ENCODE measurements around the gene HOXC9. TPM values are rescaled to one million over a fixed set of nuclear protein-coding genes. Genes with fewer than 3 reads are reported as not detected.

HOXC9 gene
- total RNA-seq, 4 donors from 2014 or later, result 1.7 to 13.2 (median 1.9) TPM; not detected in 1

GRCh38 chr12:53970451-53970850, 29.5 kb upstream of the HOXC9 start:
- Histone ChIP-seq H3K36me3 (no peaks in the 10 kb centered on the region), H3K27me3 (peaks cover 0 to 88% of the 10 kb centered on the region in 2 donors), H3K27ac (no peak overlapping the region), H3K9me3 (peaks cover 0 to 6% (median 0%) of the 10 kb centered on the region in 4 donors), H3K4me1 (peaks cover 0 to 25% (median 16%) of the 10 kb centered on the region in 4 donors), H3K4me3 (no peak overlapping the region)
- TF ChIP-seq, protein P1, sequence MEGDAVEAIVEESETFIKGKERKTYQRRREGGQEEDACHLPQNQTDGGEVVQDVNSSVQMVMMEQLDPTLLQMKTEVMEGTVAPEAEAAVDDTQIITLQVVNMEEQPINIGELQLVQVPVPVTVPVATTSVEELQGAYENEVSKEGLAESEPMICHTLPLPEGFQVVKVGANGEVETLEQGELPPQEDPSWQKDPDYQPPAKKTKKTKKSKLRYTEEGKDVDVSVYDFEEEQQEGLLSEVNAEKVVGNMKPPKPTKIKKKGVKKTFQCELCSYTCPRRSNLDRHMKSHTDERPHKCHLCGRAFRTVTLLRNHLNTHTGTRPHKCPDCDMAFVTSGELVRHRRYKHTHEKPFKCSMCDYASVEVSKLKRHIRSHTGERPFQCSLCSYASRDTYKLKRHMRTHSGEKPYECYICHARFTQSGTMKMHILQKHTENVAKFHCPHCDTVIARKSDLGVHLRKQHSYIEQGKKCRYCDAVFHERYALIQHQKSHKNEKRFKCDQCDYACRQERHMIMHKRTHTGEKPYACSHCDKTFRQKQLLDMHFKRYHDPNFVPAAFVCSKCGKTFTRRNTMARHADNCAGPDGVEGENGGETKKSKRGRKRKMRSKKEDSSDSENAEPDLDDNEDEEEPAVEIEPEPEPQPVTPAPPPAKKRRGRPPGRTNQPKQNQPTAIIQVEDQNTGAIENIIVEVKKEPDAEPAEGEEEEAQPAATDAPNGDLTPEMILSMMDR (IDR thresholded peaks at IDR 0.05), result no peak
- TF ChIP-seq POLR2A (IDR thresholded peaks at IDR 0.05), result no peak
- no peak for DNase-seq

GRCh38 chr12:53971129-53971528, 28.8 kb upstream of the HOXC9 start:
- no peak for DNase-seq
- TF ChIP-seq, protein P1 (IDR thresholded peaks at IDR 0.05), result no peak
- no peak for TF ChIP-seq POLR2A (IDR thresholded peaks at IDR 0.05)
- Histone ChIP-seq H3K4me1 (peaks cover 0 to 28% (median 16%) of the 10 kb centered on the region in 4 donors), H3K9me3 (peaks cover 0 to 6% (median 0%) of the 10 kb centered on the region in 4 donors), H3K27me3 (peaks cover 0 to 84% of the 10 kb centered on the region in 2 donors), H3K27ac (no peak overlapping the region), H3K4me3 (no peak overlapping the region), H3K36me3 (no peaks in the 10 kb centered on the region)

DNA sequence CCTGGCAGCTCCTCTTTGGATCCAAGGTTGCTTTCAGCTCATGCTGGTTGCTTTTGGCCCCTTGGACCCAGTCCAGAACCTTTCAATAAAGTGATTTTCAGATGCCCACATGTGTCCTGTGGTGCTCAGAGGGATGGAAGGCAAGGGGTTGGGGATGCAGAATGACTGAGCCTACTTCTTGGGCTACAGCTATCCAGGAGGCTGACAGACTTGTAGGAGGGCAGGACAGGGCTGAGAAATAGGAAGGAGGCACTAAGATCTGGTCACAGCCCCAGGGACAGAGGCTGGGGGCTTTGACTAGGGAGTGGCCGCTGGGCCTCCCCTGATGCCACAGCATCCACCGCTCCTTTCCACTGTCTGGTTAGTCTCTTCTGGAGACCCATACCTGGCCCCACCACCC, 28.3 kb upstream of the HOXC9 start:
- TF ChIP-seq, protein P1 (IDR thresholded peaks at IDR 0.05), result no peak
- TF ChIP-seq POLR2A (IDR thresholded peaks at IDR 0.05), result no peak
- Histone ChIP-seq H3K27ac (no peak overlapping the region), H3K27me3 (peaks cover 0 to 80% of the 10 kb centered on the region in 2 donors), H3K4me3 (no peak overlapping the region), H3K9me3 (peaks cover 0 to 6% (median 0%) of the 10 kb centered on the region in 4 donors), H3K36me3 (no peaks in the 10 kb centered on the region), H3K4me1 (peaks cover 0 to 24% (median 15%) of the 10 kb centered on the region in 4 donors)
- peak in 1 of 3 donors; percentile 15 for DNase-seq

GRCh38 chr12:53972152-53972702, 27.7 kb upstream of the HOXC9 start:
- Histone ChIP-seq H3K4me1 (peaks cover 0 to 23% (median 14%) of the 10 kb centered on the region in 4 donors), H3K36me3 (no peaks in the 10 kb centered on the region), H3K9me3 (peaks cover 0 to 6% (median 0%) of the 10 kb centered on the region in 4 donors), H3K4me3 (no peak overlapping the region), H3K27me3 (peaks cover 0 to 78% of the 10 kb centered on the region in 2 donors), H3K27ac (no peak overlapping the region)
- TF ChIP-seq POLR2A (IDR thresholded peaks at IDR 0.05), result no peak
- TF ChIP-seq, protein P1 (IDR thresholded peaks at IDR 0.05), result no peak
- DNase-seq, result no peak

GRCh38 chr12:53972722-53973235, 27.2 kb upstream of the HOXC9 start, which contains the start of gene HOXC11:
Gene HOXC11, plus strand, starts transcription at chr12:53973126. Its CDS starts 116 bp downstream, at chr12:53973242.
- Histone ChIP-seq H3K27me3 (peaks cover 0 to 73% of the 10 kb centered on the region in 2 donors), H3K27ac (no peak within 1 kb of the TSS), H3K4me3 (peak within 1 kb of the TSS in 2 of 4 donors; percentile 46 to 63), H3K36me3 (no peaks in the 10 kb centered on the region), H3K4me1 (peaks cover 0 to 25% (median 14%) of the 10 kb centered on the region in 4 donors), H3K9me3 (peaks cover 0 to 6% (median 0%) of the 10 kb centered on the region in 4 donors)
- TF ChIP-seq, protein P1 (IDR thresholded peaks at IDR 0.05), result no peak
- no peak for TF ChIP-seq POLR2A (IDR thresholded peaks at IDR 0.05)
- peak in 1 of 3 donors; percentile 23 for DNase-seq
